ENCODE results near the gene RBM38.
A peak's percentile ranks its signal among the peaks of the same experiment; 100 is the strongest.

Gene RBM38

DNA sequence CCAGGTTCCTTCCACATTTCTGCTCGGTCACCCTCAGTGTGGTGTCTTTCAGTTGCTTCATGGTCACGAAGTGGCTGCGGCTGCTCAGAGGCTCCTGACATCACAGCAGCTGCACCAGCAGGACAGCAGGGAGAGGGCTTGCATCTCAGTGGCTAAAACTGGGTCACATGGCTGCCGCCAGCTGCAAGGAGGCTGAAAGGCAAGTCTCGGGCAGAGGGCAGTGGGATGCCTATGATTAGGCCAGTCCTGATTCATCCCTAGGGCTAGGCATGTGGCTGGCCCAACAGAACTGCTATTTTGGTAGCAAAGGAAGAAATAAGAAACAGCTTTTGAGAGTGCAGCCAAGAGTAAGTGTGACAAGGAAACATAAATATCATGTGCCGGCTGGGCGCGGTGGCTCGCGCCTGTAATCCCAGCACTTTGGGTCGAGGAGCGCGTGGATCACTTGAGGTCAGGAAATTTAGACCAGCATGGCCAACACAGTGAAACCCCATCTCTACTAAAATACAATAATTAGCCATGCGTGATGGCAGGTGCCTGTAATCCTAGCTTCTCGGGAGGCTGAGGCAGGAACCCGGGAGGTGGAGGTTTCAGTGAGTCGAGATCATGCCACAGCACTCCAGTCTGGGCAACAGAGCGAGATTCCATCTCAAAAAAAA lies 46.6 kb downstream of the RBM38 start:
- no peak for DNase-seq

DNA sequence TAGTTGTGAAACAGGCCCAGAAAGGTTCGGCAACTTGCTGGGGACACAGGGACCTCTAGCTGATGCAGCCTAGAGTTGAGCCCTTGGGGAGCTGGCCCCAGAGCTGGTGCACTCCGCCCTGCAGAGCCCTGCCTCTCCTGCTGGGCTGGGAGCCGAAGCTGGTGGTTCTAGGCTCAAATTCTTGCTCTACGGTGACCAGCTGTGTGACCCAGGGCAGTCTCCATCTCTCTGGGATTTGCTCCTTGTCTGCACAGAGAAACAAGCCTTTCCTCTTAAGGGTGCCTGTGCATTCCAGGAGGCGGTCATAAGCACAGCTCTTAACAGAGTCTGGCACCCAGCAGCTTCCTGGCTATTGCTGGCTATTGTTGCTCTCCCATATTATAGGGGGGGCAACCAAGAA lies 47.4 kb downstream of the RBM38 start:
- DNase-seq: no peak

DNA sequence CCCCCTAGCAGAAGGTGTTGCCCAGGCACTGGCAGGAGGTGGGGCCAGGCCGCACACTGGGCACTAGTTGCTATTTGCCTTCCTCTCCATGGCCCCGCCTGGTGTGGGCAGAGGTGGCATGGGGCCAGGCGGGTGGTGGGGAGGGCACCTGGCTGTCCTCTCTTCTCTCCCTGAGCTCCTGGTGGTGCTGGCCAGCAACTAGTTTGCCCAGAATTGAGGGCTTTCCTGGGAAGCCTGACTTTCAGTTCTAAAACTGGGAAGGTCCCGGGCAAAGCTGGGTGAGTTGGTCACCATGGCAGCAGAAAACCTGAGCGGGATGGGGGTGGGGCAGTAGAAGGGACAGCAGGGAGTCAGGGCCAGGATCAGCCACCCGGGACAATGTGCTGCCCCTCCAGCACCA lies 48.2 kb downstream of the RBM38 start:
- no peak for DNase-seq

DNA sequence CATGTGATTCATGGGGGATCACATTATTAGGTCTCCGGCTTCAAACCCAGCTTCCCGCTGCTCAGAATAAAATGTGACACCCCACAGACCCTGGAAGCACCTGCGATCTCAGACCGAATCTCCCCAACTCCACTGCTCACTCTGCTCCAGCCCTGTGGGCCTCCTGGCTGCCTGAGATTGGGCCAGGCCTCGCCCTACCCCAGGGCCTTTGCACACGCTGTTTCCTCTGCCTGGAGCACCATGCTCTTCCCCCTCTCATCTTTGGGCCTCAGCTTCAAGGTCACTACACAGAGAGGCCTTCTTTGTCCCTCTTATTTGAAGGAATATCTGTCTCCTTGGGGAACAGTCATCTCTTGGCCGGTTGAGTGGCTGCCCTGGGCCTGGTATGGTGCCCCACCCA lies 48.8 kb downstream of the RBM38 start:
- DNase-seq: no peak

DNA sequence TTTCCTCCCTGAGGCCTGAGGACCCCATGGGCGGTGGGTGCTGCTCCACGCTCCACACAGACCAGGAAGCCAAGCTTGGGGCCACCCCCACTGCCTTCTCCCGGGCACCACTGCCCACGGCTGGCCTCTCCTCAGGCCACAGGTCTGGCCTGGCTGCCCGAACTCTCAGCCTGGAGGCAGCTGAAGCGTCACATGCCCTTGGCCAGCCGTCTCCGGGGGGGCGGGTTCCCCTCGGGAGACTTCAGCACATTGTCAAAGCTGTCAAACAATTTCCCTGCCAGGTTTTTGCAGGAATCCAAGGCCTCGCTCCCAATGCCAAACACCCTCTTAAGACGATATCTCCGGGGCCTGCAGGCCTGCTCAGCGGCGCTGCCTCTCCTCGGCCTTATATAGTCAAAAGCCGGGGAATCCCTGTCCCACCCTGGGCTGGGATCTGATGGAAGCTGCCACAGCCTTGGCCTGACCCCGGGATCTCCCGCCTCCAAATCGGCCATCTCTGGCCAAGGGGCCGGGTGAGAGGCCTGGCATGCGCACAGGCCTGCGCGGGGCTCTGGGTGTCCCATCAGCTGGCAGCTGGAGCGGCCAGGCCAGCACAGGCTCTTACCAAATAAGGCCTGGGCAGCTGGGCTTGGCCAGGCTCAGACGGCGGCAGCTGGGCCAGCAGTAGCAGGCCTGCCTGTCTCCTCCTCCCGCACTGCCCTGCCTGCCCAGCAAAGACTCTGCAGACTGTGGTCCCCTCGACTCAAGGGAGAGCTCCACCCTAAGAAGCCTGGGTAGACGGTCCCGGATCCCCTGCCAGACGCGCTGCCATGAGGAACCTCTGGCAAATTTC lies 49.7 kb downstream of the RBM38 start:
- DNase-seq: peak; percentile 14

DNA sequence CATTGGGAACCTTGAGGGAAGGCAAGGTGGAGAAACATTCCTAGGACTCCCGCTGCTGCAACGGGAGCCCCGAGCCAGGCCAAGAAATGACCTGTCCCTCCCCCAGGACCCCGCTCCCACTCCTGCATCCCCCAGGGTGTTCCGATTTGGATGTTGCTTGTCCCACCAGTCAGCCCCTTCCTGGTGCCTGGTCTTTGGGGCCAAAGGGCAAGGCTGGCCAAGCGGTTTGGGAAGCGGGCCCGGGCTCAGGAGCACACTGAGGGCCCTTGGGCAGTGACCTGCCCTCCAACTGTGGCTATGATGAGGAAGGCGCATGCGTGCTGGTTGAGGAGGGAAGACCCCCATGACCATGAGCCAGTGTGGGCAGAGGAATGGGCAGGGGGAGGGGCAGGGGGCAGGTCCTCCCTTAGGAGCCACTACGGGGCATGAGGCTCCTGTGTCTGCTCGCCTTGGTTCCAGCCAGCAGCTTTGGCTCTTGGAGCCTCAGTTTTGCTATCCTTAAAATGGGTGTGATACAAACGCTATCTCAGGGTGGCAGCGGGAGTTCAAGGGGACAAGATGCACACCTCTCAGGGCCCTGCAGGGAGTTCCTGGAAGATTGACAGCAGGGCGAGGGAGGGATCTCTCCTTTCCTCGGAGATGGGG lies 50.4 kb downstream of the RBM38 start:
- no peak for DNase-seq

DNA sequence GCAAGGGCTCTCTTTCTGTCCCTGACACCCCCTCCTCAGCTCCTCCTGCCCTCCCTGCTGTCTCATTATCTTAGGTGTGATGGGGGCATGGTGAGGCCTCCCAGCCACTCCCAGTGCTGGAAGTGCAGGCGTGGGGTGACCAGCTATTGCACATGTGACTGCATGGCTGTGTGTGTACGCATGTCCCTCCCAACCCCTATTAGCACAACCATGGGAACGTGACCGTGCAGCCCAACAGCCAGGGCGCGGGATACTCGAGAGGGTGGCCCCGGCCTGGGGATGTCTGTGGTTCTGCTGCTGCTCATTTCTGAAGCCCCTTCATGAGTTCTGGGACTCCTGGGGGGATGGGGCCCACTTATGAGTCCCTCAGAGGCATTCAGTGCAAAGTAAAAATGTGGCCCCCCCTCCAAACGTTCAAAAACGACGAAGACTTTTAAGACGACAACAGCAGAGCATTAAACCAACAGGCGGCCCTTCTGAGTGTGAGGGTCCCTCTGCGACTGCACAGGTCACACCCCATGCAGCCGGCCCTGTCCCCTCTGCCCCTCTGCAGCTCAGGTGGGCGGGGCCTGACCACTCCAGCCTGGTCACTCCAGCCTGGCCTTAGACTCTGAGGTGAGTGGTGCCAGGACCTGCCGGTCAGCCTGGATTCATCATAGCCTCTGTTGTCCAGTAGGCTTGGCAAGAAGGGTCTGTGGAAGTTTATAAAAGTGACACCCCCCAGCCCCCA lies 51.1 kb downstream of the RBM38 start:
- no peak for DNase-seq

DNA sequence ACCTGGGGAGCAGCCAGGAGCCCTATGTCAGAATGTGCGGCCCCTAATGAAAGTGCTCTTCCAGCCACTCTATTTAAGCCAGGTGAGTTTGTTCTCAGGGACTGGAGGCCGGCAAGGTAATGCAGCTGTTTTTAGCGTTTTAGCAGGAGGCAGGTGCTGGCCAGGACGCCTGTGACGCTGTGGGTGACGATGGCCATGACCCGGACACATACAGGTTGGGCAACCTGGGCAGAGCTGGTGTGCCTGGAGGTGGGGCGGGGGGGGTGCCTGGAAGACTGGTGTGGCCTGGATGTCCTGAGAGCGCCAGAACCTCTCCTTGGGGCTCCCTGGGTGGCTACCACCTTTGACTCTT lies 51.7 kb downstream of the RBM38 start:
- no peak for DNase-seq

DNA sequence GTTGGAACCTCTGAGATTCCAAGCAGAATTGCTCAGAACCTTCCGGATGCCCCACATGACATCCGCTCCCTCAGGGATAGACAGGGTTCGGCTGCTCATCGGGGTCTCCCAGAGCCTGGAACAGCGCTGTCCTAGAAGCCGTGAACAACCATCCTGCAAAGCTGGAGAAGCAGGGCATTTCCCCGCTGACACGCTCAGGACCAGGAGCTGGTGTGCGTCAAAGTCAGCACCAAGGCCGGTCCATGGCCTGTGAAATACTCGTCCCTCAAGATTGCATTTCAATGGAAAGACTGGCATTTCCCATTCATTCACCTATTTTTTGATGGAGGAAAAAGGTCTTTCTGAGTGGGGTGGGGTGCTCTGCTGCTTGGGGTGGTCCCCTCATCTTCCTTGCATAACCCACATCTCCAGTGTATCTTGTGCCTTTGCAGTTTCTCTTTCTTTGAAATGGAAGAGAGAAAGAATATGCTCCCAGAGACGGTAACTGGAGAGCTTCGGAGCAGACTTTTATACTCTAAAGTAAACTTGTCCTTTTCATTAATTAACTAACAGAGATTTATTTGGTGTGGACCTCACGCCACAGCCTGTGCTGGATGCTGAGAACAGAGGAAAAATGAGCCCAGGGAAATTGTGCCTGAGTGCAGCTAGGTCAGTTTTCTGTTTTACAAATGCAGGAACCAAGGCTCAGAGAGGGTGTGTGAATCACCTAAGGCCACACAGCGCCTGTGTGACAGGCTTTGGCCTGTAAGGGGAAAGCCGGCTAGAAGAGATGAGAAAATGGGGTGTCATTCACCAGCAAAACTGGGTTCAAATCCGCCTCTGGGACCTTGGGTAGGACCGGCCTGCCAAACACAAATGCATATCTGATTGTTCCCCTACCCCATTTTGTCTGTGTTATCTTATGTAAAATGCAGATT lies 52.4 kb downstream of the RBM38 start:
- DNase-seq: no peak

DNA sequence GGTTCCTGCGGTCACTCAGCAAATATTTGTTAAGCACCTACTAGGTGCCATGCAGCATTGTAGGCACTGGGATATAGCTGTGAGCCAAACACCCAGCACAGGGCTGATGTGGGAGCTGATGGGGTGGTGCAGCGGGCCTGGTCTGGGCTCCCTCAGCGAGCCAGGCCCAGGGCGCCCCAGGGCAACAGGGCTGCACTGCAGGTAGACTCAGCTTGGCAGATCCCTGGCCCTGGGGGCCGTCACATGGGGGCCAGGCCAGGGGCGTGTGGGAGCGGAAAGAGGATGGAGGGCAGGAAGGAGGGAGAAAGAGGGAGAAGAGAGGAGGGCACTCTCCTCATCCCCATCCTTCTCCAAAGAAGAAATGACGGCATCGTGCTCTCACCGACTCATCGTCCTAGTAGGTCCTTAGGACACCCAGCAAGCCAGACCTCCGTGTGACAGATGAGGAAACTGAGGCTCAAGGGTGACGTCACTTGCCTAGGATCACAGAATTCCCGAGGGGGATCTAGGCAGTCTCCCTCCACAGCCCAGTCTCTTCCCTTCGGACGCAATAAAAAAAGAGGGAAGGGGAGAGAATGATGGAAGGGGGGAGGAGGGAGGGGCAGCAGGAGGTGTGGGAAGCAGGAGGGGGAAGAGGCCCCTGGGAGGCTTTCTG lies 53.3 kb downstream of the RBM38 start:
- no peak for DNase-seq

DNA sequence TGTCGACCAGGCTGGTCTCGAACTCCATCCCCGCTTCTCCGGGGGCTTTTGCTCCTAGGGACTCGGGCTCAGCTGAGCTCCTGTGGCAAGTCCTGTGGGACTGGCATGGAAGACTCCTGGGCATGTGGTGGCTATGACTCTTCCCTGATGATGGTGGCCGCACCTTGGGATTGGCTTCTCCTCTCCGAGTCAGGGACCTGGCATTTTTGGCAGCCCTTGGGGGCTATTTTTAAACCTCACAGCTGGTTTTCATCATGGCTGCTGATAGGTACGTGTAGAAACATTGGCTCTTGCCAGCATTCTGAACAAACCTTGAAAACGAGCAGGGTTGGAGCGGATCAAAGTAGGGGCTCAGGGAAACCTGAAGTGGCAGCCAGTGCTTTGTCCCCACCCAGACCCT lies 54.1 kb downstream of the RBM38 start:
- DNase-seq: peak; percentile 5

DNA sequence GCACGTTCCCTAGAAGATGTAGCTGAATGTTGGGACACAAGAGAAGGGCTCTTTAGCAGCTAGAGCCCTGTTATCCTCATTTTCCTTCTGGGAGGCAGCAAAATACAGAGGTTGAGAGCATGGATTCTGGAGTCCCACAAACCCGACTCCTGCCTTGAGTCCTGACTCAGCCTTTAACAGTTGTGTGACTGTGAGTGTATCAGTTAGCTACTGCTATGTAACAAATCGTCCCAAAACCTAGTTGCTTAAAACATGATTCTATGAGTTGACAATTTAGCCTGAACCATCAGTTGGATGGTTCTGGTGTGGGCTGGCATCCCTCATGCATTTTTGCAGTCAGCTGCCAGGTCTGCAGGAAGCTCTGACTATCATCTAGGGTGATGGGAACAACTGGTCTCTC lies 54.6 kb downstream of the RBM38 start:
- no peak for DNase-seq

DNA sequence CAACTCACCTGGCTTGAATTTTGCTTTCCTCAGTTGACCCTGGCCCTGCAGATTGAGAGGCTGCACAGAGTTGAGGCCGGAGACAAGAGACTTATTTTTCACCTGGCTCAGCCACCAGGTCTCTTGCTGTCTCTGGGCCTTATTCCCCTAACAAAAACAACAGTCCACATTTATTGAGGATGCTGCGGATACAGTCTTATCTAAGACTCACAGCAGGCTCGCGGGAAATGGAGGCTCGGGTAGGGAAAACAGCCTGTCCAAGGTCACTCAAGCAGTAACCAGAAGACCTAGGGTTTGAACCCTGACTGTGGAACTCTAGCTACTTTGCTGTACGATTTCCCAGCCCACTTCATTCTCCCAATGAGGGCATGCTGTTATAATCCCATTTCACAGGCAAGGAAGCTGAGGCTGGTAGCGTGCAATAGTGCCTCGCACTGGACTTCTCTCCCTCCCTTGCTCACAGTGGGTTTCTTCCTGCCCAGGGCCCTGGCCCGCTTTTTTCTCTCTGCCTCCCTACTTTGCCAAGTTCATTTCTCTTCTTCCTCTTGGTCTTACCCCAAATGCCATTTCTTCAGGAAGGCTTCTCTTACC lies 57.7 kb downstream of the RBM38 start:
- no peak for DNase-seq

DNA sequence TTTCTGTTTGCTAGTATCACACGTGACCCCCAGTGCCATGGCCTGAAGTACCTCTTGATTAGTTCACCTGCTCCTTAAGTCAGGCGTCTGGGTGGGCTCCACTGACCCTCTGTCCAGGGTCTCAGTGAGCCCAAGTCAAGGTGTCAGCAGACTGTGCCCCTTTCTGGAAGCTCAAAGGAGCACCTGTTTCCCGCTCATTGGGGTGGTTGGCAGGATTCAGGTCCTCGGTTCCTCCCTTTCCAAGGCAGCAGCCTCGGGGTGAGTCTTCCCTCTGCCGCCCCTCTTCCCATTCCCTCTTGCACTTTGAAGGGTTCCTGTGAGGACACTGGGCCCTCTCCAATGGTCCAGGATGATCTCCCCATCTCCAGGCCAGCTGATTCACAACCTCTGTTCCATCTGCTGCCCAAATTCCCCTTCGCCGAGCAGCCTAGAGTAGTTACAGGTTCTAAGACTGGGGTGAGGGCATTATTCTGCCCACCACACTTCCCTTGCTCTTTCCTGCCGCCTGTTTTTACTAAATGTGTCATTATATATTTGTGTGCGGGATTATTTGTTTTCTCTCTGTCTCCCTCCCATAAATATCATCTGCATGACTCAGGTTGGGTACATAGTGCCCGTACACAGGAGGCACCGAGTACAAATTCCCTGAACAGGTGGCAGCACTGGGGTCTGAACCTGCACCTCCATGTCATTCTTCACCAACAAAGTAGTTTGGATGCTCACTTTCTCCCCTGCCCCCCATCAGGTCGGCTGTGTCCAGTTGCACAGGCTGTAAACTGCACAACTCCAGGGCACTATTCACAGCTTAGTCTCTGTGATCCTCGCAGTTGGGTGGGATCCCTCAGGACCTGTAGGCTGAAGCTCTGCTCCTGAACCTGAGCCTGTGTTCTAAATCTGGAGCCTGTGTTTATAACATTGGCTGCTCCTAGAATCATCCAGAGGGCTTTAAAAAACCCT lies 58.5 kb downstream of the RBM38 start:
- DNase-seq: no peak

DNA sequence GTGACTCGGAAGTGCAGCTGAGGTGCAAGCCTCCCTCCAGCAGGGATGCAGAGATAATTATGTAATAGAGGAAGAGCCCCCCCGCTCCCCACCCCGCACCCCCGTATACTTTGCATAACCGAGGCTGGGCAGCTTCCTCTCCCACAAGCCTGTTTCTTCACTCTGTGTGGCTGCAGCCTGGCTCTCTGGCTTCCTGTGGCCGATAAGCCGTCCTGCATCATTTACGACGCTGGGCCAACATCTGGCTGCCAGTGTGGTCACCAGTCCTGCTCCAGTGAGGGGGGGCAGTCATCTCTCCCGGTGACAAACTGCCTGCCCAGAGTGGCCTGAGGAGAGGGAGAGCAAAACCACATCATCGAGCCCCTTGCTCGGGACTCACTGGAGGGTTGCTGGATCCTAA lies 59.2 kb downstream of the RBM38 start:
- no peak for DNase-seq

DNA sequence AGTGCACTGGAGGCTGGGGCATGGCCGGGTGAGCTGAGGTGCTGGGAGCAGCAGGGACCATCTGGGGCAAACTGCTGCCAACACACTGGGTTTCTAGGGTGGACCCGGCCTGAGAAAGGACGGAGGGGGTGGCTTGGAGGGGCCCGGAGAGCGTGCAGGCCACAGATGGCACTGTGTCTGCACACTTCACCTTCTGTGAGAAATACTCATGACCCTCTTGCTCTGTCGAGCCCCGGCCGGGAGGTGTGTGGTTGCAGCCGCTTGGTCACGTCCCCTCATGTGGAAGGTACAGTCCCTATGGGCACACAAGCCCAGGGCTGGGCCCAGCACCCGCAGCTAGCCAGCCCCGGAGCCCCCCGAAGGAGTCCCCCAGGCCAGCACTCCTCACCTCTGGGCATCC lies 59.7 kb downstream of the RBM38 start:
- DNase-seq: no peak

DNA sequence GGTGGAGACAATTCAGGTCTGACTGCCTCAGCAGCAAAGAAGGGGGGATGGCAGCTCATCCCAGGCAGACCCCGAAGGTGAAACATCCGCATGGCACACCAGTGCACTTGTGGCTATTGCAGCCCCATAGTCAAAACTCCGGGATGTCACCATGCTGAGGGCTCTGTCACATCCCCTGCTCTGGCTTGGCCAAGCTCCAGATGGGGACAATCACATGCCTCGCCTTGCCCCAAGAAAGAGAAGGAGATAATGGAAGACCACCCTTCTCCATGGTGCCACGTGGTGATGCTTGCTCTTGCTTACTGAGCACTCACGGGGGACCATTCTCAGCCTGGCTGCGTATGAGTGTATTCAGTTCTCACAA lies 60.2 kb downstream of the RBM38 start:
- DNase-seq: no peak

DNA sequence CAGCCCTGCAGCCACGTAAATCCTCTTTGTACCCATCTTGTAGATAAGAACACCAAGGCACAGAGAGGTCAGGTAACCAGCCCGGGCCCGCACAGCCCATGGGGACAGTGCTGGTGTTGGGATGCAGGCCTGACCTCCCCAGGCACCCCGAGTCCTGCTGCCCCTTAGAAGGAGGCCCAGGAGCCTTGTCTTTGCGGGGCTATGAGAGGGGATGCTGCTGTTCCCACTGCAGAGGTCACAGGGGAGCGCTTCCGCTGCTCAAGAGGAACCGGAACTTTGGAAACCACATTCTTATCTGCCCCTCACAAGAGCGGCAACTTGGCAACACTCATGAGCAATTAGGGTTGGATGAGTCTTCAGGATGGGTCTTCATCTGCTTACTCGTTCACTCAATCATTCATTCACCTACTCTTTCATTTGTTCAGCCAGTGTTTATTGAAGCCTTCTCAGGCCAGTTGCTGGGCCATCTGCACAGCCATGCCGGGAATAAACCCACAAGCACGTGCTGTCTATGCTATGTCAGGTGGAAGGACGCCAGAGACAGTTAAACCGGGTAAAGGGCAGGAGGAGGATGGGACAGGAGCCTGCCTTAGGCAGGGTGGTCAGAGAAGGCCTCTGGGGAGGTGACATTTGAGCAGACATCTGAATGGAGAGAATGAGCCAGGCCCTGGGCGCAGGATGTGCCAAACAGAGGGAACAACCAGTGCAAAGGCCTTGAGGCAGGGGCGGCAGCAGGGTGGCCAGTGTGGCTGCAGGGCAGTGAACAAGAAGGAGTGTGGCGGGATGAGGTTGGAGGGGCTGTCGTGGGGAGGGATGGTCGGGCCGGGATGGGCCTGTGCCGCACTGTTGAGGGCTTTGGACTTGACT lies 60.8 kb downstream of the RBM38 start:
- no peak for DNase-seq

DNA sequence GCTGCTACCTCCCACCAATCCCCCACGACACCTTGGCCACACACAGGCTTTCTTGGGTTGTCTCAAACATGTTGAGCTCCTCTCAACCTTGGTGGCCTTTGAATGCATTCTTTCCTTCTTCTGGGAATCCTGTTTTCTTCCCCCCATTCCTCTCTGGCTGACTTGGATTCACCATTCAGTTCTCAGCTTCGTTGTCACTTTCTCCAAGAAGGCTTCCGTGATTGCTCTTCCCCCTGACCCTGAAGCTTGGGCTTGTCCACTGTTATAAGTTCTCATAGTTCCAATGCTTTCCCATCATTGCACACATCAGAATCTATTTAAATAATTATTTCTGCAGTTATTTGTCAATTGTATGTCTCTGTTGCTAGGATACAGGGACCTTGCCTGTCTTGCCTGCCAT lies 64.2 kb downstream of the RBM38 start:
- no peak for DNase-seq
